ENCODE measurements around the gene PNLIPRP2.

The PNLIPRP2 gene

DNA sequence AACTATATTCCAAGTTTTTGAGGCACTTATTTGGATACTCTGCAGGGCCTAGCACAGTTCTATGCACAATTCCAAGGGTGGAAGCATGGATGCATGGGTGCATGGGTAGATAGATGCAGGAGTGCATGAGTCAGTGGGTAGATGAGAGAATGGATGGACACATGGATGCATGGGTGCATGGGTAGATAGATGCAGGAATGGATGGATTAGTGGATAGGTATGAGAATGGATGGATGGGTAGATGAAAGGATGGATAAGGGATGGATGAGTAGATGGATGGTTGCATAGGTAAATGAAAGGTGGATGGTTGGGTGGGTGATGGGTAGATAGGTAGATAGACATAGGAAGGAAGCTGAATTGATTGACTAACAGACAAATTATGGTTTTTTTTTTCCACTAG lies 15.6 kb downstream of the PNLIPRP2 start:
- Histone ChIP-seq H3K4me2 (ENCODE audit: low read length) (no peak overlapping the region), H3K4me3 (ENCODE audit: low read length) (no peak overlapping the region), H3K9me3 (ENCODE audit: control insufficient read depth, insufficient read depth, low read length) (no peaks in the 10 kb centered on the region), H3F3A (ENCODE audit: control insufficient read depth, insufficient read depth) (no peaks in the 10 kb centered on the region), H3K27me3 (ENCODE audit: control insufficient read depth, low read length) (no peaks in the 10 kb centered on the region), H3K9me2 (replicated peaks; ENCODE audit: control insufficient read depth, low read length) (no peaks in the 10 kb centered on the region), H3K4me1 (ENCODE audit: control insufficient read depth, low read length) (no peaks in the 10 kb centered on the region), H3K36me3 (ENCODE audit: control insufficient read depth, low read length) (no peaks in the 10 kb centered on the region), H3K27ac (ENCODE audit: low read depth, low read length) (no peak overlapping the region), H4K20me1 (ENCODE audit: control insufficient read depth, insufficient read depth, low read depth, low read length) (no peaks in the 10 kb centered on the region), H3K79me2 (ENCODE audit: control insufficient read depth, low read length) (no peaks in the 10 kb centered on the region)
- TF ChIP-seq, protein P1, sequence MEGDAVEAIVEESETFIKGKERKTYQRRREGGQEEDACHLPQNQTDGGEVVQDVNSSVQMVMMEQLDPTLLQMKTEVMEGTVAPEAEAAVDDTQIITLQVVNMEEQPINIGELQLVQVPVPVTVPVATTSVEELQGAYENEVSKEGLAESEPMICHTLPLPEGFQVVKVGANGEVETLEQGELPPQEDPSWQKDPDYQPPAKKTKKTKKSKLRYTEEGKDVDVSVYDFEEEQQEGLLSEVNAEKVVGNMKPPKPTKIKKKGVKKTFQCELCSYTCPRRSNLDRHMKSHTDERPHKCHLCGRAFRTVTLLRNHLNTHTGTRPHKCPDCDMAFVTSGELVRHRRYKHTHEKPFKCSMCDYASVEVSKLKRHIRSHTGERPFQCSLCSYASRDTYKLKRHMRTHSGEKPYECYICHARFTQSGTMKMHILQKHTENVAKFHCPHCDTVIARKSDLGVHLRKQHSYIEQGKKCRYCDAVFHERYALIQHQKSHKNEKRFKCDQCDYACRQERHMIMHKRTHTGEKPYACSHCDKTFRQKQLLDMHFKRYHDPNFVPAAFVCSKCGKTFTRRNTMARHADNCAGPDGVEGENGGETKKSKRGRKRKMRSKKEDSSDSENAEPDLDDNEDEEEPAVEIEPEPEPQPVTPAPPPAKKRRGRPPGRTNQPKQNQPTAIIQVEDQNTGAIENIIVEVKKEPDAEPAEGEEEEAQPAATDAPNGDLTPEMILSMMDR (IDR thresholded peaks at IDR 0.05; ENCODE audit: low read depth, low read length, poor library complexity, severe bottlenecking), result no peak
- TF ChIP-seq EZH2phosphoT487 (IDR thresholded peaks at IDR 0.05; ENCODE audit: borderline replicate concordance, low read length), result no peak

DNA sequence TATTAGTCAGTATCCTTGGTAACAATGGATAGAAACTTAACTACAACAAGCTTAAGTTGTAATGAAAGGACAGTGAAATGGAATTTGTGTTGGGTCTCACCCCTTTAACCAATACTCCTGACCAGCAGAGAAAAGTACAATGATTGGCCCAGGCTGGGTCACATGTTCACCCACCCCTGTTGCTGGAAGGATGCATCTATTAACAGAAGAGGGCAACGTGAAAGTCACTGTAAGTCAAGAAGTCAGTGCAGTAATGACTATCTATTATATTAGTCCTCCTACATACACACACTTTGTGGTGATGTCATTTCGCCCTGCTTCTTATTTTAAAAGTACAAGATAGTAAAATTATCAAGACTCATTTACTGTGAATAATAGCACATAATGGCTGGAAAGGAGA lies 16.2 kb downstream of the PNLIPRP2 start:
- Histone ChIP-seq H4K20me1 (ENCODE audit: control insufficient read depth, insufficient read depth, low read depth, low read length) (no peaks in the 10 kb centered on the region), H3K27me3 (ENCODE audit: control insufficient read depth, low read length) (no peaks in the 10 kb centered on the region), H3K4me2 (ENCODE audit: low read length) (no peak overlapping the region), H3F3A (ENCODE audit: control insufficient read depth, insufficient read depth) (no peaks in the 10 kb centered on the region), H3K9me3 (ENCODE audit: control insufficient read depth, insufficient read depth, low read length) (no peaks in the 10 kb centered on the region), H3K9me2 (replicated peaks; ENCODE audit: control insufficient read depth, low read length) (no peaks in the 10 kb centered on the region), H3K27ac (ENCODE audit: low read depth, low read length) (no peak overlapping the region), H3K4me1 (ENCODE audit: control insufficient read depth, low read length) (no peaks in the 10 kb centered on the region), H3K4me3 (ENCODE audit: low read length) (no peak overlapping the region), H3K36me3 (ENCODE audit: control insufficient read depth, low read length) (no peaks in the 10 kb centered on the region), H3K79me2 (ENCODE audit: control insufficient read depth, low read length) (no peaks in the 10 kb centered on the region)
- TF ChIP-seq EZH2phosphoT487 (IDR thresholded peaks at IDR 0.05; ENCODE audit: borderline replicate concordance, low read length), result no peak

DNA sequence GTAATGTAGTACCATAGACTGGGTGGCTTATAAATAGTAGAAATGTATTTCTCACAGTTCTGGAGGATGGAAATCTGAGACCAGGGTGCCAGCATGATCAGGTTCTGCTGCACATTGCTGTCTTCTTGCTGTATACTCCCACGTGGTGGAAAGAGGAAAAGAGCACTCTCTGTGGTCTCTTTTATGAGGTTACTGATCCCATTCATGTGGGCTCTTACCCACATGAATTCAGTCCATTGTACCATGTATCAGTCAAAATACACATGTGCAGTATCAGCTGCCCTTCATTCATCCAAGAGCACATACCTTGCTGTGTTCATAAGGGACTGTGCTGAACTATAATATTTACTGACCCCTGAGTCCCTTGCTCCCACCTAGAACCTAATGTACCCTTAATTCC lies 17.1 kb downstream of the PNLIPRP2 start:
- Histone ChIP-seq H3K4me2 (ENCODE audit: low read length) (no peak overlapping the region), H3K4me3 (ENCODE audit: low read length) (no peak overlapping the region), H3K36me3 (ENCODE audit: control insufficient read depth, low read length) (no peaks in the 10 kb centered on the region), H3K79me2 (ENCODE audit: control insufficient read depth, low read length) (no peaks in the 10 kb centered on the region), H3K4me1 (ENCODE audit: control insufficient read depth, low read length) (no peaks in the 10 kb centered on the region), H3K27me3 (ENCODE audit: control insufficient read depth, low read length) (no peaks in the 10 kb centered on the region), H3F3A (ENCODE audit: control insufficient read depth, insufficient read depth) (no peaks in the 10 kb centered on the region), H3K9me3 (ENCODE audit: control insufficient read depth, insufficient read depth, low read length) (no peaks in the 10 kb centered on the region), H3K27ac (ENCODE audit: low read depth, low read length) (no peak overlapping the region), H3K9me2 (replicated peaks; ENCODE audit: control insufficient read depth, low read length) (no peaks in the 10 kb centered on the region), H4K20me1 (ENCODE audit: control insufficient read depth, insufficient read depth, low read depth, low read length) (no peaks in the 10 kb centered on the region)
- TF ChIP-seq, protein P1 (IDR thresholded peaks at IDR 0.05; ENCODE audit: low read depth, low read length, poor library complexity, severe bottlenecking), result no peak
- TF ChIP-seq EZH2phosphoT487 (IDR thresholded peaks at IDR 0.05; ENCODE audit: borderline replicate concordance, low read length), result no peak

DNA sequence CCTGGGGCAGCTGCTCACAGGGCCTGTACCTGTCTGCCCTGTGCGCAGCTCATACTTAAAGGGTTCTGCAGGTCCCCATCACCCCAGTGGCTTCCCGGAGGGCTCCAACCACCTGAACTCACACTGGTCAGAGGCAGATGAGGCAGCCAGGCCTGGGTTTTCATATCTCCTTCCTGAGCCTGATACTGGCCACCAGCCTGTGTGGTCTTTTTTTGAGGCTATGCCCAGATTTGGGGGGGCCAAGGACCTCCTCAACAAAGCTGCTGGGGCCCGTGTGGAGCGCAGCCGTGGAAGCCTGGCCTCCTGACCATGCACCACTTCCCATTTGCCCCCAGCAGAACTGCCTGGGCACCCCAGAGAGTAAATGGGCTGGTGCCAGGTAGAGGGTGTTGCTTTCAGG lies 25.7 kb downstream of the PNLIPRP2 start:
- H3K4me3 ChIP-seq (ENCODE audit: low read length), result no peak overlapping the region
- H3K4me2 ChIP-seq (ENCODE audit: low read length), result no peak overlapping the region
- no peak for TF ChIP-seq EZH2phosphoT487 (IDR thresholded peaks at IDR 0.05; ENCODE audit: borderline replicate concordance, low read length)
- TF ChIP-seq, protein P1 (IDR thresholded peaks at IDR 0.05; ENCODE audit: low read depth, low read length, poor library complexity, severe bottlenecking), result no peak
- no peaks in the 10 kb centered on the region for H4K20me1 ChIP-seq (ENCODE audit: control insufficient read depth, insufficient read depth, low read depth, low read length)
- no peaks in the 10 kb centered on the region for H3K36me3 ChIP-seq (ENCODE audit: control insufficient read depth, low read length)
- H3K79me2 ChIP-seq (ENCODE audit: control insufficient read depth, low read length), result no peaks in the 10 kb centered on the region
- no peaks in the 10 kb centered on the region for H3K4me1 ChIP-seq (ENCODE audit: control insufficient read depth, low read length)
- no peak overlapping the region for H3K27ac ChIP-seq (ENCODE audit: low read depth, low read length)
- H3F3A ChIP-seq (ENCODE audit: control insufficient read depth, insufficient read depth), result no peaks in the 10 kb centered on the region
- H3K9me3 ChIP-seq (ENCODE audit: control insufficient read depth, insufficient read depth, low read length), result no peaks in the 10 kb centered on the region
- no peaks in the 10 kb centered on the region for H3K9me2 ChIP-seq (replicated peaks; ENCODE audit: control insufficient read depth, low read length)
- H3K27me3 ChIP-seq (ENCODE audit: control insufficient read depth, low read length), result no peaks in the 10 kb centered on the region

Data from DOHH2 (cell line).